GM18526 (cell line): ENCODE results near the gene PTPN14.

Experiments used
- POLR2A ChIP-seq: IDR thresholded peaks from 3 replicates; pipeline ENCODE4 v1.6.1; 2011; ENCODE audit not compliant: insufficient read length; ENCODE audit errors: extremely low read depth

The PTPN14 gene

GRCh38 chr1:214548988-214549387, 2.4 kb downstream of the PTPN14 start:
- no peak for TF ChIP-seq POLR2A

- no peak for TF ChIP-seq POLR2A
Measured at GRCh38 chr1:214548271-214548670, 3.1 kb downstream of the PTPN14 start.

- no peak for TF ChIP-seq POLR2A
Measured at GRCh38 chr1:214547747-214548146, 3.7 kb downstream of the PTPN14 start.

- TF ChIP-seq POLR2A, result no peak
Measured at GRCh38 chr1:214546886-214547641, 4.3 kb downstream of the PTPN14 start.

- no peak for TF ChIP-seq POLR2A
Measured at GRCh38 chr1:214546084-214546483, 5.3 kb downstream of the PTPN14 start.

GRCh38 chr1:214545293-214545692, 6.1 kb downstream of the PTPN14 start:
- TF ChIP-seq POLR2A, result no peak

GRCh38 chr1:214544791-214545190, 6.6 kb downstream of the PTPN14 start:
- no peak for TF ChIP-seq POLR2A

GRCh38 chr1:214542275-214543199, 8.9 kb downstream of the PTPN14 start:
- TF ChIP-seq POLR2A, result no peak

- no peak for TF ChIP-seq POLR2A
Measured at GRCh38 chr1:214541693-214542092, 9.7 kb downstream of the PTPN14 start.

GRCh38 chr1:214541206-214541605, 10.2 kb downstream of the PTPN14 start:
- TF ChIP-seq POLR2A, result no peak

GRCh38 chr1:214540324-214540723, 11.1 kb downstream of the PTPN14 start:
- no peak for TF ChIP-seq POLR2A

GRCh38 chr1:214538496-214538895, 12.9 kb downstream of the PTPN14 start:
- TF ChIP-seq POLR2A, result no peak

- TF ChIP-seq POLR2A, result no peak
Measured at GRCh38 chr1:214537872-214538473, 13.4 kb downstream of the PTPN14 start.

GRCh38 chr1:214537219-214537618, 14.2 kb downstream of the PTPN14 start:
- no peak for TF ChIP-seq POLR2A

- TF ChIP-seq POLR2A, result no peak
Measured at GRCh38 chr1:214532070-214532469, 19.3 kb downstream of the PTPN14 start.
